Stimulated activated CD8-positive, alpha-beta memory T cell treated with anti-CD3 and anti-CD28 coated beads, Interleukin-7, amount 100 ng/mL, for 4 hours (primary cell): ENCODE data around the gene EMC7.
"Not testable (repeated sequence)": the region's sequence is repeated elsewhere in the genome, so short reads cannot be mapped to it uniquely, and the experiment has no call there.

Experiments used
- DNase-seq, 2 donors: peaks; one replicate each; pipeline ENCODE4 v3.0.0-alpha.2; 2020; ENCODE audit warnings: low read depth in 2 of 2

Gene EMC7

GRCh38 chr15:34101366-34102174, at the start of gene EMC7, which contains the start of gene PGBD4:
TSS of gene EMC7 (minus strand) at chr15:34101862. CDS start at chr15:34101839, 23 bp downstream.
TSS of gene PGBD4 (plus strand) at chr15:34102083. CDS start at chr15:34102532, 449 bp downstream.
- DNase-seq: peak; percentile 98 to 99

GRCh38 chr15:34147371-34148140, 45.9 kb upstream of the EMC7 start:
- no peak for DNase-seq

GRCh38 chr15:34133511-34133910, 31.8 kb upstream of the EMC7 start:
- DNase-seq: no peak

- no peak for DNase-seq
Measured at GRCh38 chr15:34132881-34133280, 31.2 kb upstream of the EMC7 start.

GRCh38 chr15:34128898-34129297, 27.2 kb upstream of the EMC7 start:
- DNase-seq: no peak

GRCh38 chr15:34126522-34126921, 24.9 kb upstream of the EMC7 start:
- DNase-seq: no peak

GRCh38 chr15:34125945-34126344, 24.3 kb upstream of the EMC7 start:
- DNase-seq: no peak

- DNase-seq: no peak
Measured at GRCh38 chr15:34124651-34125050, 23.0 kb upstream of the EMC7 start.

GRCh38 chr15:34122771-34123183, 21.1 kb upstream of the EMC7 start:
- no peak for DNase-seq

- not testable (repeated sequence) for DNase-seq
Measured at GRCh38 chr15:34121786-34122185, 20.1 kb upstream of the EMC7 start.

- not testable (repeated sequence) for DNase-seq
Measured at GRCh38 chr15:34120420-34120819, 18.8 kb upstream of the EMC7 start.

GRCh38 chr15:34119291-34119690, 17.6 kb upstream of the EMC7 start:
- DNase-seq: no peak

GRCh38 chr15:34116620-34117019, 15.0 kb upstream of the EMC7 start:
- DNase-seq: no peak

- DNase-seq: no peak
Measured at GRCh38 chr15:34114739-34115138, 13.1 kb upstream of the EMC7 start.

GRCh38 chr15:34114215-34114614, 12.6 kb upstream of the EMC7 start:
- no peak for DNase-seq

- DNase-seq: no peak
Measured at GRCh38 chr15:34111488-34111887, 9.8 kb upstream of the EMC7 start.

- DNase-seq: no peak
Measured at GRCh38 chr15:34109797-34110663, 8.4 kb upstream of the EMC7 start.

- DNase-seq: no peak
Measured at GRCh38 chr15:34107315-34107714, 5.7 kb upstream of the EMC7 start.

GRCh38 chr15:34106423-34106822, 4.8 kb upstream of the EMC7 start:
- DNase-seq: no peak

- DNase-seq: no peak
Measured at GRCh38 chr15:34102175-34102925, 688 bp upstream of the EMC7 start.

GRCh38 chr15:34099914-34100313, 1.7 kb downstream of the EMC7 start:
- DNase-seq: no peak
